ENCODE measurements around the gene CCDC177.

The CCDC177 gene

DNA sequence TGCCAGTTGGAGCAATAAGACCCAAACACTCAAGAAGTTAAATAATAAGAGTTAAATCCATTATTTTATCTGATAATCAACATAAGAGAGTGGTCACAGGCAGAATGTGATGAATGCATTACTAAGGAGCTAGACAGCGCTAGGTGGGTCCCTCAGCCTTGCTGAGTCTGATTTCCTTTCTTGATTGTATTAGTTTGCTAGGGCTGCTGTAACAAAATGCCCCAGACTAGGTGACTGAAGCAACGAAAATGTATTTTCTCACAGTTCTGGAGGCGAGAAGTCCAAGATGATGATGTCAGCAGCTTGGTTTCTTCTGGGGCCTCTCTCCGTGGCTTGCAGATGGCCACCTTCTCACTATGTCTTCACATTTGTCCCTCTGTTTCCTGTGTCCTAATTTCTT, 8.2 kb upstream of the CCDC177 start:
- no peak for DNase-seq (ENCODE audit: low read depth)
- no peak for TF ChIP-seq CTCF (IDR thresholded peaks at IDR 0.05; ENCODE audit: low read depth, low read length, missing control alignments)
- no peak overlapping the region for H3K4me3 ChIP-seq (ENCODE audit: low read depth, low read length)

DNA sequence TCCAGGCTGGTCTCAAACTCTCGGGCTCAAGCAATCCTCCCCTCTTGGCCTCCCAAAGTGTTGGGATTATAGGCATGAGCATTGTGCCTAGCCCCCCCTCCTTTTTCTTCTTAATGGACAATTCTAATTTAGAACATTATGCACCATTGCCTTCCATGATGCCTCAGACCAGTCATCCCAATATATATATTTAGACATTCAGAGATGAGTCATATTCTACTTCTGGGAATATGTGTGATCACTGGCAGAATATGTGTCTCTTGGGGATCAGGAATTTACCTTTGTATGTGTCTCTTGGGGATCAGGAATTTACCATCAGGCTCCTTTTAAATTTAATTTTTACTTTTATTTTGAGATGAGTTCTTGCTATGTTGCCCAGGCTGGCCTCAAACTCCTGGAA, 7.5 kb upstream of the CCDC177 start:
- H3K4me3 ChIP-seq (ENCODE audit: low read depth, low read length): no peak overlapping the region
- DNase-seq (ENCODE audit: low read depth): no peak
- TF ChIP-seq CTCF (IDR thresholded peaks at IDR 0.05; ENCODE audit: low read depth, low read length, missing control alignments): no peak

DNA sequence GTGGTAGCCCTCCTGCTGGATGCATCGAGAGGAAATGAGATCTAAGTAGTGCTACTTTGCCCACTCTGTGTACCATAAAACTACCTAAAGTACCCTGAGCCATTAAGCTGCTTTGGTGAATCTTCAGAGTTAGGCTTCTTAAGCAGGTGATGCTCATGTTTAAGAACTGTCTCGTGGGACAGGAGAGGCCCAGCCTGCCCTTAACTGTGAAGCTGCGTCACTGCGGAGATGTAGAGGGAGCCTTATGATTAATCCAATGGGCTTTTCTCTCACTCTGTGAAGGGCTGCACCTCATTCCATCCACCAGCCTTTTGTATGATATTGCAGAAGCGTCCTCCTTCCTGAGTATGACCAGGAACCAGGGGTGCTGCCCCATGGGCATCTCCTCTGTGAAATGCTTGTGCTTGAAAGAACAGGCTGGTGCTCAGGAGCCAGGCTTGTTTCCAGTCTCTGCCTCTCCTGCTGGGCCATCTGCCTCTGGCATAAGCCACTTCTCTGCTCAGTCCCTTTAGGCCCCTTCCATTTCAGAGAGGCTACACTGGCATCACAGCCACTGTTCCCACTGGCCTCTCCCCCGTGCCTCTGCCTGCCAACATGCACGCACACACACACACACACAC, 6.8 kb upstream of the CCDC177 start:
- DNase-seq (ENCODE audit: low read depth): no peak
- no peak overlapping the region for H3K4me3 ChIP-seq (ENCODE audit: low read depth, low read length)
- TF ChIP-seq CTCF (IDR thresholded peaks at IDR 0.05; ENCODE audit: low read depth, low read length, missing control alignments): no peak

- TF ChIP-seq CTCF (IDR thresholded peaks at IDR 0.05; ENCODE audit: low read depth, low read length, missing control alignments): peak; percentile 72
- no peak overlapping the region for H3K4me3 ChIP-seq (ENCODE audit: low read depth, low read length)
- DNase-seq (ENCODE audit: low read depth): no peak
Observed at GRCh38 chr14:69580009-69580577, 5.4 kb upstream of the CCDC177 start.

DNA sequence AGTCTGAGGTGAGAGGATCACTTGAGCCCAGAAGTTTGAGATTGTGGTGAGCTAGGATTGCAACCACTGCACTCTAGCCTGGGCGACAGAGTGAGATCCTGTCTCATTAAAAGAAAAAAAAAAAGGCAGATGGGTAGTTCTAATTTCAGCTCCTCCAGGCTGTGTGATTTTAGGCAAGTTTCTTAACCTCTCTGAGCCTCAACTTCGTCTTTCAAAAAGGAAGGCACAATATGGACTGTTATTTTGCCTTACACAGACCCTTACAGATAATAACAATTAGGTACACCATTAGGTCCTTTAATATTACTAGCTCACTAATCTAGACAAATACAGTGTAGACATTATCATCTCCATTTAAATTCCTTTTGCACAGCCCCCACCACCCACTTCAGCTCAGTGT, 4.8 kb upstream of the CCDC177 start:
- H3K4me3 ChIP-seq (ENCODE audit: low read depth, low read length): no peak overlapping the region
- TF ChIP-seq CTCF (IDR thresholded peaks at IDR 0.05; ENCODE audit: low read depth, low read length, missing control alignments): no peak
- no peak for DNase-seq (ENCODE audit: low read depth)

- no peak for TF ChIP-seq CTCF (IDR thresholded peaks at IDR 0.05; ENCODE audit: low read depth, low read length, missing control alignments)
- no peak overlapping the region for H3K4me3 ChIP-seq (ENCODE audit: low read depth, low read length)
- no peak for DNase-seq (ENCODE audit: low read depth)
Observed at GRCh38 chr14:69574954-69575295, 254 bp upstream of the CCDC177 start.

DNA sequence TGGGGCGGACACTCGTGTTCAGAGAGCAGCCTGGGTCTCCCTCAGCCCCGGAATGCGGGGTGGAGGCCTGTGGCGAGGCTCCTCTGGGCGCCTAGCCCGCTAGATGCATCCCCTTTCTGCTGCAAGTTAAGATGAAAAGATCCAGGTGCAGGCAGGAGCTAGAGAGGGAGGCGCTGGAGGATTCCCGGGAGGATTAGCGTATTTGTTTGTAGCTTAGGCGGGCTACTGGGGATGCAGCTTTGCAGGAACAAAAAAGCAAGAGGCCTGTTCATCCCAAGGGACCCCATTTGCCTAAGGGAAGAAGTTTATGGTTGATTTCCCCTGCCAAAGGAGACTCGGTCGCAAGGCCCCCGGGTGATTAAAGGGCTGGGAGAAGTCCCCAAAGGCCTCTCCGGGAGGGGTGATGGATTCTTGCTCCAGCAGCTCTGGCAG, 824 bp downstream of the CCDC177 start:
- no peak overlapping the region for H3K4me3 ChIP-seq (ENCODE audit: low read depth, low read length)
- DNase-seq (ENCODE audit: low read depth): no peak
- TF ChIP-seq CTCF (IDR thresholded peaks at IDR 0.05; ENCODE audit: low read depth, low read length, missing control alignments): no peak
